Measurements from ENCODE around the gene KCNMA1.

Gene KCNMA1

GRCh38 chr10:77320971-77321471 is 316.6 kb downstream of the KCNMA1 start:
- DNase-seq (ENCODE audit: low read depth) = no peak
- TF ChIP-seq MYC (IDR thresholded peaks at IDR 0.05; ENCODE audit: low read depth, low read length) = no peak
- TF ChIP-seq MAX (IDR thresholded peaks at IDR 0.05; ENCODE audit: low read depth, low read length) = no peak
- TF ChIP-seq POLR2A (IDR thresholded peaks at IDR 0.05; ENCODE audit: extremely low read depth, insufficient read length) = no peak
- H3K4me3 ChIP-seq (ENCODE audit: low read depth, low read length) = no peak overlapping the region

GRCh38 chr10:77319557-77319956 is 318.1 kb downstream of the KCNMA1 start:
- no peak for DNase-seq (ENCODE audit: low read depth)
- no peak overlapping the region for H3K4me3 ChIP-seq (ENCODE audit: low read depth, low read length)
- TF ChIP-seq POLR2A (IDR thresholded peaks at IDR 0.05; ENCODE audit: extremely low read depth, insufficient read length) (no peak), MAX (IDR thresholded peaks at IDR 0.05; ENCODE audit: low read depth, low read length) (no peak)

- no peak for DNase-seq (ENCODE audit: low read depth)
- no peak overlapping the region for H3K4me3 ChIP-seq (ENCODE audit: low read depth, low read length)
- no peak for TF ChIP-seq POLR2A (IDR thresholded peaks at IDR 0.05; ENCODE audit: extremely low read depth, insufficient read length)
These were observed 318.9 kb downstream of the KCNMA1 start for GRCh38 chr10:77318739-77319138.

- H3K4me3 ChIP-seq (ENCODE audit: low read depth, low read length) = no peak overlapping the region
- no peak for DNase-seq (ENCODE audit: low read depth)
- TF ChIP-seq POLR2A (IDR thresholded peaks at IDR 0.05; ENCODE audit: extremely low read depth, insufficient read length) (no peak), CTCF (IDR thresholded peaks at IDR 0.05; ENCODE audit: low read depth, low read length) (no peak)
These were observed 320.4 kb downstream of the KCNMA1 start for GRCh38 chr10:77317221-77317620.

GRCh38 chr10:77315496-77316129 is 322.0 kb downstream of the KCNMA1 start:
- no peak for TF ChIP-seq MAX (IDR thresholded peaks at IDR 0.05; ENCODE audit: low read depth, low read length)
- no peak for TF ChIP-seq MYC (IDR thresholded peaks at IDR 0.05; ENCODE audit: low read depth, low read length)
- no peak for TF ChIP-seq POLR2A (IDR thresholded peaks at IDR 0.05; ENCODE audit: extremely low read depth, insufficient read length)
- TF ChIP-seq CTCF (IDR thresholded peaks at IDR 0.05; ENCODE audit: low read depth, low read length) = no peak
- H3K4me3 ChIP-seq (ENCODE audit: low read depth, low read length) = no peak overlapping the region
- DNase-seq (ENCODE audit: low read depth) = no peak

- no peak overlapping the region for H3K4me3 ChIP-seq (ENCODE audit: low read depth, low read length)
- TF ChIP-seq CTCF (IDR thresholded peaks at IDR 0.05; ENCODE audit: low read depth, low read length) (no peak), MAX (IDR thresholded peaks at IDR 0.05; ENCODE audit: low read depth, low read length) (no peak), POLR2A (IDR thresholded peaks at IDR 0.05; ENCODE audit: extremely low read depth, insufficient read length) (no peak), MYC (IDR thresholded peaks at IDR 0.05; ENCODE audit: low read depth, low read length) (no peak)
- DNase-seq (ENCODE audit: low read depth) = no peak
These were observed 324.4 kb downstream of the KCNMA1 start for GRCh38 chr10:77313066-77313750.

- DNase-seq (ENCODE audit: low read depth) = peak; percentile 6
- no peak overlapping the region for H3K4me3 ChIP-seq (ENCODE audit: low read depth, low read length)
- no peak for TF ChIP-seq CTCF (IDR thresholded peaks at IDR 0.05; ENCODE audit: low read depth, low read length)
- no peak for TF ChIP-seq POLR2A (IDR thresholded peaks at IDR 0.05; ENCODE audit: extremely low read depth, insufficient read length)
- TF ChIP-seq MYC (IDR thresholded peaks at IDR 0.05; ENCODE audit: low read depth, low read length) = no peak
- TF ChIP-seq MAX (IDR thresholded peaks at IDR 0.05; ENCODE audit: low read depth, low read length) = no peak
These were observed 326.4 kb downstream of the KCNMA1 start for GRCh38 chr10:77311186-77311585.

All from NB4 (cell line).